ENCODE results near the gene SIVA1.

The SIVA1 gene

DNA sequence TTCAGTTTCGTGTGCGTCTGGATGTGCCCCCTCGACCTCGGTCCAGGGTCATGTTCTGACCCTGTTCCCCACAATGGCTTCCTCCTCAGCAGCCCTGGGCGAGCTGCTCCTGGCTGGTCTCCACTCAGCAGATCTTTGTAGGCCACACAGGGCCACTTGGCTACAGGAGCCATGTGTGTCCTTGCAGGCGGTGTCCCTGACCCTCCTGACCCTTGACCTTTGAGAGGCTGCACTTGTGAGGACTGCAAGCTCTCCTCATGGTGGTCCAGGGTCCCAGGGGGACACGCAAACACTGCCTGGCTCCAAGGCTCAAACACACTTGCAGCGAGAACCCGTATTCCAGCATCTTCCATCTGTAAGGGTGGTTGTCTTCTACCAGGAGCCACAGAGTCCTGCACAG is 7.5 kb upstream of the SIVA1 start:
- Histone ChIP-seq H3K36me3 (ENCODE audit: control insufficient read depth, insufficient read depth, low read length) (no peaks in the 10 kb centered on the region), H3K4me3 (replicated peaks; ENCODE audit: low read depth, low read length) (no peak overlapping the region), H3K27me3 (replicated peaks; ENCODE audit: control insufficient read depth, insufficient read depth, low read length) (no peaks in the 10 kb centered on the region)
- no peak for DNase-seq (ENCODE audit: extremely low read depth, insufficient read length)
- TF ChIP-seq, protein P1, sequence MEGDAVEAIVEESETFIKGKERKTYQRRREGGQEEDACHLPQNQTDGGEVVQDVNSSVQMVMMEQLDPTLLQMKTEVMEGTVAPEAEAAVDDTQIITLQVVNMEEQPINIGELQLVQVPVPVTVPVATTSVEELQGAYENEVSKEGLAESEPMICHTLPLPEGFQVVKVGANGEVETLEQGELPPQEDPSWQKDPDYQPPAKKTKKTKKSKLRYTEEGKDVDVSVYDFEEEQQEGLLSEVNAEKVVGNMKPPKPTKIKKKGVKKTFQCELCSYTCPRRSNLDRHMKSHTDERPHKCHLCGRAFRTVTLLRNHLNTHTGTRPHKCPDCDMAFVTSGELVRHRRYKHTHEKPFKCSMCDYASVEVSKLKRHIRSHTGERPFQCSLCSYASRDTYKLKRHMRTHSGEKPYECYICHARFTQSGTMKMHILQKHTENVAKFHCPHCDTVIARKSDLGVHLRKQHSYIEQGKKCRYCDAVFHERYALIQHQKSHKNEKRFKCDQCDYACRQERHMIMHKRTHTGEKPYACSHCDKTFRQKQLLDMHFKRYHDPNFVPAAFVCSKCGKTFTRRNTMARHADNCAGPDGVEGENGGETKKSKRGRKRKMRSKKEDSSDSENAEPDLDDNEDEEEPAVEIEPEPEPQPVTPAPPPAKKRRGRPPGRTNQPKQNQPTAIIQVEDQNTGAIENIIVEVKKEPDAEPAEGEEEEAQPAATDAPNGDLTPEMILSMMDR (IDR thresholded peaks at IDR 0.05; ENCODE audit: insufficient read depth, low read length, poor library complexity, severe bottlenecking) = no peak

DNA sequence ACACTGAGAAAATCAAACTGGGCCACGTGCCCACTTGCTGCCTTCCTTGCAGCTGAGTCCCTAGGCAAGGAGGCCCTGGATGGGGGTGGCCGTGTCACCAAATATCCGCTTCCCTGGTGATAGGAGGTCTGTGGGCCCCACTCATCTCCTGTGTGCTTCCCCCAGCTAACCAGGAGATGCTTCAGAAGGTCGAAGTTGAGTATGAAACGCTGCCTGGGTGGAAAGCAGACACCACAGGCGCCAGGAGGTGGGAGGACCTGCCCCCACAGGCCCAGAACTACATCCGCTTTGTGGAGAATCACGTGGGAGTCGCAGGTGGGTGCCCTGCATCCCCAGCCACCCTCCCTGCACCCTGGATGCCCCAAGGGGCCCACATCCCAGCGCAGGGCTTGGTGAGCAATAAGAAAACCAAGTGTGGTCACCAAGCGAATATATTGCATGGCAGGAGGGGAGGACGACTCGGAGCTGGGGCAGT is 6.8 kb upstream of the SIVA1 start:
- no peaks in the 10 kb centered on the region for H3K36me3 ChIP-seq (ENCODE audit: control insufficient read depth, insufficient read depth, low read length)
- H3K27me3 ChIP-seq (replicated peaks; ENCODE audit: control insufficient read depth, insufficient read depth, low read length) = no peaks in the 10 kb centered on the region
- H3K4me3 ChIP-seq (replicated peaks; ENCODE audit: low read depth, low read length) = no peak overlapping the region
- TF ChIP-seq, protein P1 (IDR thresholded peaks at IDR 0.05; ENCODE audit: insufficient read depth, low read length, poor library complexity, severe bottlenecking) = no peak
- DNase-seq (ENCODE audit: extremely low read depth, insufficient read length) = peak; percentile 49

DNA sequence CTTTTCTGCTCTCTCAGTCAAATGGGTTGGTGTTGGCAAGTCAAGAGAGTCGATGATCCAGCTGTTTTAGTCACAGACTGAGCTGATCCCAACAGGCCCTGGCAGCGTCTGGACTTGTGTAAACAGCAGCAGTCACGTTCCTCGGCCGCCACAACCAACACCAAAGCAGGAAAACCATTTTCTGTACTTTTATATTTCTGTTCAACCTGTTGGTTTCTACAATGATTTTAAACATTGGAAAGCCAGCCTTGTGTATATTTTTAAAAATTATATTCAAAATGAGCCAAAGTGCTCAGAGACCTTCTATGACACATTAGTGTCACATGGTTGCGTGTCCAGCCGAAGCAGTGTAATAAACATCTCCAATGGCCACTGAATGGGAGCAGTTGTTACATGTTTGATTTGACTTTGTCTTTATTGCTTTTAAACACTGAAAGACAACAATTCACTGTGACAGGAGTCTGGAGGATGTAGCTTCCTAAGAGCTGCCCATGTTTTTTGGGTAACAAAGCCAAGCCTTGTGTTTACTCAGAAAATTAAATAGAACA is 5.9 kb upstream of the SIVA1 start:
- no peak overlapping the region for H3K4me3 ChIP-seq (replicated peaks; ENCODE audit: low read depth, low read length)
- H3K36me3 ChIP-seq (ENCODE audit: control insufficient read depth, insufficient read depth, low read length) = no peaks in the 10 kb centered on the region
- TF ChIP-seq, protein P1 (IDR thresholded peaks at IDR 0.05; ENCODE audit: insufficient read depth, low read length, poor library complexity, severe bottlenecking) = no peak
- no peaks in the 10 kb centered on the region for H3K27me3 ChIP-seq (replicated peaks; ENCODE audit: control insufficient read depth, insufficient read depth, low read length)
- DNase-seq (ENCODE audit: extremely low read depth, insufficient read length) = no peak

DNA sequence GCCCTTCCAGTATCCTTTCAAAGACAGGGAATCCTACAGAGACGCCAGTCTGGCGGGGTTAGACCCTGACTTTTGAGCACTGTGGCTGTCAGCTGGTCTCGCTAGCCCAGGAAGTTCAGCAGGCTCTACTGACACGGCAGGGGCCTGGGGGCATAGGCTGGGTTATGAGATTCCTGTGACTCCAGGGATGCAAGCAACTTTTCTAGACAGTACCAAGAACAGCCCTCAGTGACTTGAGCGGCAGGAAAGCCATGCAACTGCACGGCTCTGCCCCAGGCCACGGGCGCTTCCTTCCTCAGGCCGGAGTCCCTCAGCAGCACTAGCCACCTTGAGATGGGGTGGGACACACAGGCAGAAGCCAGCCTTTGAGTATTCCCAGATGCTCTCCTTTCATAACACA is 5.1 kb upstream of the SIVA1 start:
- DNase-seq (ENCODE audit: extremely low read depth, insufficient read length) = no peak
- TF ChIP-seq, protein P1 (IDR thresholded peaks at IDR 0.05; ENCODE audit: insufficient read depth, low read length, poor library complexity, severe bottlenecking) = no peak
- Histone ChIP-seq H3K27me3 (replicated peaks; ENCODE audit: control insufficient read depth, insufficient read depth, low read length) (no peaks in the 10 kb centered on the region), H3K36me3 (ENCODE audit: control insufficient read depth, insufficient read depth, low read length) (no peaks in the 10 kb centered on the region), H3K4me3 (replicated peaks; ENCODE audit: low read depth, low read length) (no peak overlapping the region)

DNA sequence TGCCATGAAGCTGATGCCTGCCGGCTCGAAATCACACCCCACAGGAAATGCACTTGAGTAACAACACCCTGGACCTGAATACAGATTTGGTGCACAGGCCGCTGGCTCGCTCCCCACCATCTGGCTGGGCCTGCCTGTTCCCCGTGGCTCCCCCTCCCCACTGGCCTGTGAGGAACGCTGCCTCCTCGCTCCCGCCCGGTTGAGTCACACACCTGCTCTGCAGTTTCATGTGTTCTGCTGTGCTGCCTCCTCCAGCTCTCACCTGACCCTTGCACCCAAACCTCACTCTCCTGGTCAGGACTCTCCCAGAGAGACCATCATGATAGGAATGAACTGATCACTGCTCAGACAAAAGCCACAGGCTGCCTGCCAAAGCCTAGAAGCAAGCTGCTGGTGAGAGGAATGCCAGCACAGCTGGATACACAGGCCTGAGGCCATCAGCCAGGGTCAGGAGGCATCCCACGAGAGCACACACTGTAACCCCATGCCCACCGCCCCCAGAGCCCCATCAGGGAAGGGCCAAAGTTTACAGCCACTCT is 3.8 kb upstream of the SIVA1 start:
- no peak overlapping the region for H3K4me3 ChIP-seq (replicated peaks; ENCODE audit: low read depth, low read length)
- TF ChIP-seq, protein P1 (IDR thresholded peaks at IDR 0.05; ENCODE audit: insufficient read depth, low read length, poor library complexity, severe bottlenecking) = no peak
- no peaks in the 10 kb centered on the region for H3K27me3 ChIP-seq (replicated peaks; ENCODE audit: control insufficient read depth, insufficient read depth, low read length)
- no peaks in the 10 kb centered on the region for H3K36me3 ChIP-seq (ENCODE audit: control insufficient read depth, insufficient read depth, low read length)
- DNase-seq (ENCODE audit: extremely low read depth, insufficient read length) = no peak
